ENCODE measurements around the gene RND1. TPM values are rescaled to one million over a fixed set of nuclear protein-coding genes. Genes with fewer than 3 reads are reported as not detected.
"Not testable (repeated sequence)": the region's sequence is repeated elsewhere in the genome, so short reads cannot be mapped to it uniquely, and the experiment has no call there.

The RND1 gene
- total RNA-seq, 1 donor from 2014 or later = 5.7 TPM

DNA sequence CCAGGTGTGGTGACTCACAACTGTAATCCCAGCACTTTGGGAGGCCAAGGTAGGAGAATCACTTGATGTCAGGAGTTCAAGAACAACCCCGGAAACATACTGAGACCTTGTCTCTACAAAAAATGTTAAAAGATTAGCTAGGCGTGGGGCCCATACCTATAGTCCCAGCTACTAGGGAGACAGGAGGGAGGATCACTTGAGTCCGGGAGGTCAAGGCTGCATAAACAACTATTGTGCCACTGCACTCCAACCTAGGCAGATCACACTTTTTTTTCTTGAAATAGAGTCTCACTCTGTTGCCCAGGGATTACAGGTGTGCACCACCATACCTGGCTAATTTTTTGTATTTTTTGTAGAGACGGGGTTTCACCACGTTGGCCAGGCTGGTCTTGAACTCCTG lies 6.1 kb downstream of the RND1 start:
- Mint-ChIP-seq H3K9me3 (no peaks in the 10 kb centered on the region), H3K4me1 (peaks cover 12% of the 10 kb centered on the region), H3K27me3 (peaks cover 15% of the 10 kb centered on the region), H3K36me3 (ENCODE audit: low read depth) (peaks cover 2% of the 10 kb centered on the region), H3K27ac (no peak overlapping the region), H3K4me3 (no peak overlapping the region)
- no peak for DNase-seq
- intact Hi-C loops (cut with micrococcal nuclease) = no loop called here

DNA sequence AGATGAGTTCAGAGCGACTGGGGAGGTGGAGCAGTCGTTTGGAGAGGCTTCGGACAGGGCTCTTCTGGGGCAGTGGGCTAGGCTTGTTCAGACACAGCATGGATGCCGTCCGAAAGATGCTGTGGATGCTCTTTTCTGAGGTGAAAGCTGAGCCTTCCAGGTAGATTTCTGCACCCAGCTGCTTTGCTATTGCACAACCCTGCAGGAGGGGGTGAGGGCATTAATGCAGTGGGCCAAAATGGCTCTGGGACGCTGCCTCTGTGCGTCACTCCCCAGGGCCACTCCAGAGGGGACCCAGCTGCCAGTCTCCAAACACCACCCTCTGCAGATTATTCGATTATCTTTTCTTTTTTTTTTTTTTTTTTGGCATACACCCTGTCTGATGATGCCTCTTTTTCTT lies 7.6 kb downstream of the RND1 start:
- H3K4me3 Mint-ChIP-seq = no peak overlapping the region
- no peak for DNase-seq
- H3K4me1 Mint-ChIP-seq = peaks cover 3% of the 10 kb centered on the region
- no peaks in the 10 kb centered on the region for H3K9me3 Mint-ChIP-seq
- no peak overlapping the region for H3K27ac Mint-ChIP-seq
- intact Hi-C loops (cut with micrococcal nuclease) = no loop called here
- H3K27me3 Mint-ChIP-seq = peaks cover under 1% of the 10 kb centered on the region
- peaks cover 2% of the 10 kb centered on the region for H3K36me3 Mint-ChIP-seq (ENCODE audit: low read depth)

DNA sequence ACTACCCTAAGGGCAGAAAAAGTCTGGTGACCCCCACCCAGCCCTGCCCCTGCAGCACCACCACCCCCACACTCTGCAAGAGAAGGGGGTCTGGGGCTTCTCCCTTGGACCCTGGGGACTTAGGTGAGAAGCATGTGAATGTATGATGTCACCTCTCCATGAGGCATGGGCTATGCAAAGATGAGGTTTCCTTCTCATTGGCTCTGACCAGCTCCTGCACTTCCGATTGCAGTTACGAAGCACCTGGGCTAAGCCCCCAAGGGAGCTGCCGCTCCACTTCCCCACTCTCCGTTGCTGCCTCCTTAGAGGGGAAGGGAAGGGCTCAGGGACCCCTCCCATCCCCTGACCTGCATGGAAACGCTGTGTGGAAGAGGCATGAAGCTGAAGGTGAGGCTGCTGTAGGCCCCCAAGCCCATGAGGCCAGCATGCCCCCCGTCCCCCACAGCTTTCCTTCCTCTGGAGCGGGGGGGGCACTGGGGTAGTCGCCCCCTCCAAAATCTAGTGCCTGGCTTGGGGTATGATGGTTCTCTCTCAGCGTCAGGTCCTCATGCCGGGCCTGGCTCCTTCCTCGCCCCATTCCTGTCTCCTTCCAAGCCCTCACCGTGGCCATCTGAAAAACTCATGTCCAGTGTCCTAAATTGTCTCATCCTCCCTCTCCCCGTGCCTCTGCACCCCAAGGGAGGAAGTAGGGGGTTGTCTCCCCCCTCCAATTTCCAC lies 8.2 kb downstream of the RND1 start:
- Mint-ChIP-seq H3K9me3 (no peaks in the 10 kb centered on the region), H3K27ac (no peak overlapping the region), H3K36me3 (ENCODE audit: low read depth) (peaks cover 2% of the 10 kb centered on the region), H3K4me1 (peaks cover 8% of the 10 kb centered on the region), H3K27me3 (no peaks in the 10 kb centered on the region), H3K4me3 (no peak overlapping the region)
- DNase-seq = no peak
- intact Hi-C loops (cut with micrococcal nuclease) = no loop called here

DNA sequence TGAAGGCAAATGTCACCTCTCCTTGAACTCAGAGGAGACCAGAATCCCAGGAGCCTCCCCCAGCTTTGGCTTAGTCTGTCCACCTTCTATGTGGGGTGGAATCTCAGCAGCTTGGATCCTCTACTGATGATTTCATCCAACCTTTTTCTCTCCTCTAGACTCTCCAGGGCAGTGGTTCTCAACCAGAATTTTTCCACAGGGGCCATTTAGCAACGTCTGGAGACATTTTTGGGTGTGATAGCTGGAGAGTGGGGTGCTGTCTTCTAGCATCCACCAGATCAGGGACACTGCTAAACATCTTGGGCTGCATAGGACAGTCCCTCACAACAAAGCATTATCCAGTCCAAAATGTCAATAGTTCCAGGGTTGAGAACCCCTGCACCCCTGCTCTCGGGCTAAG lies 9.3 kb downstream of the RND1 start:
- H3K27me3 Mint-ChIP-seq = no peaks in the 10 kb centered on the region
- DNase-seq = no peak
- peaks cover 8% of the 10 kb centered on the region for H3K4me1 Mint-ChIP-seq
- H3K36me3 Mint-ChIP-seq (ENCODE audit: low read depth) = peaks cover 4% of the 10 kb centered on the region
- no peaks in the 10 kb centered on the region for H3K9me3 Mint-ChIP-seq
- no peak overlapping the region for H3K4me3 Mint-ChIP-seq
- no peak overlapping the region for H3K27ac Mint-ChIP-seq
- intact Hi-C loops (cut with micrococcal nuclease) = no loop called here

DNA sequence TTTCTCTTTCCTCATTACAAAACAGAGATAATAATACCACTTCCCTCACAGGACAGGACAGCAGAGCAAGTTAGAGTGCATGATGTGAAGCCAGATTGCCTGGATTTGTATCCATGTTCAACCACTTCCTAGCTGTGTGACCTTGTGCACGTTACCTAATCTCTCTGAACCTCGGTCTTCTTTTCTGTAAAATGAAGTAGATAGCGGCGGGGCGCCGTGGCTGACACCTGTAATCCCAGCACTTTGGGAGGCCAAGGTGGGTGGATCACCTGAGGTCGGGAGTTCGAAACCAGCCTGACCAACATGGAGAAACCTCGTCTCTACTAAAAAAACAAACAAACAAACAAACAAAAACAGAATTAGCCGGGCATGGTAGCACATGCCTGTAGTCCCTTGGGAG lies 10.7 kb downstream of the RND1 start:
- DNase-seq; H3K4me3 Mint-ChIP-seq; intact Hi-C loops (cut with micrococcal nuclease); H3K27ac Mint-ChIP-seq; H3K9me3 Mint-ChIP-seq; H3K27me3 Mint-ChIP-seq: not testable (repeated sequence)
- Mint-ChIP-seq H3K36me3 (ENCODE audit: low read depth) (peaks cover 15% of the 10 kb centered on the region), H3K4me1 (peaks cover 19% of the 10 kb centered on the region)

DNA sequence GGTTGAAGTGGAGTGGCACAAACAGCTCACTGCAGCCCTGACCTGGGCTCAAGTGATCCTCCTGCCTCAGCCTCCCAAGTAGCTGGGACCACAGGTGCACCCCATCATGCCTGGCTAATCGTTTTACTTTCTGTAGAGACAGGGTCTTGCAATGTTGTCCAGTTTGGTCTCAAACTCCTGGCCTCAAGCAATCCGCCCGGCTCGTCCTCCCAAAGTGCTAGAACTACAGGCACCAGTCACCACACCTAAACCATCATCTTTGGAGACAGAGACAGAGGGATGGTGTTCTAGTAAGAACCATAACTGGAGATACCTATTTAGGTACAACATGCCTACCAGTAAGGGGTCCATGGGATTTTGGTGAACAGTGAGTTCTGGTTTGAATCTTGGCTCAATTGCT lies 11.2 kb downstream of the RND1 start:
- intact Hi-C loops (cut with micrococcal nuclease) = no loop called here
- no peak for DNase-seq
- Mint-ChIP-seq H3K9me3 (no peaks in the 10 kb centered on the region), H3K4me1 (peaks cover 22% of the 10 kb centered on the region), H3K4me3 (no peak overlapping the region), H3K27ac (no peak overlapping the region), H3K36me3 (ENCODE audit: low read depth) (peaks cover 19% of the 10 kb centered on the region), H3K27me3 (no peaks in the 10 kb centered on the region)

DNA sequence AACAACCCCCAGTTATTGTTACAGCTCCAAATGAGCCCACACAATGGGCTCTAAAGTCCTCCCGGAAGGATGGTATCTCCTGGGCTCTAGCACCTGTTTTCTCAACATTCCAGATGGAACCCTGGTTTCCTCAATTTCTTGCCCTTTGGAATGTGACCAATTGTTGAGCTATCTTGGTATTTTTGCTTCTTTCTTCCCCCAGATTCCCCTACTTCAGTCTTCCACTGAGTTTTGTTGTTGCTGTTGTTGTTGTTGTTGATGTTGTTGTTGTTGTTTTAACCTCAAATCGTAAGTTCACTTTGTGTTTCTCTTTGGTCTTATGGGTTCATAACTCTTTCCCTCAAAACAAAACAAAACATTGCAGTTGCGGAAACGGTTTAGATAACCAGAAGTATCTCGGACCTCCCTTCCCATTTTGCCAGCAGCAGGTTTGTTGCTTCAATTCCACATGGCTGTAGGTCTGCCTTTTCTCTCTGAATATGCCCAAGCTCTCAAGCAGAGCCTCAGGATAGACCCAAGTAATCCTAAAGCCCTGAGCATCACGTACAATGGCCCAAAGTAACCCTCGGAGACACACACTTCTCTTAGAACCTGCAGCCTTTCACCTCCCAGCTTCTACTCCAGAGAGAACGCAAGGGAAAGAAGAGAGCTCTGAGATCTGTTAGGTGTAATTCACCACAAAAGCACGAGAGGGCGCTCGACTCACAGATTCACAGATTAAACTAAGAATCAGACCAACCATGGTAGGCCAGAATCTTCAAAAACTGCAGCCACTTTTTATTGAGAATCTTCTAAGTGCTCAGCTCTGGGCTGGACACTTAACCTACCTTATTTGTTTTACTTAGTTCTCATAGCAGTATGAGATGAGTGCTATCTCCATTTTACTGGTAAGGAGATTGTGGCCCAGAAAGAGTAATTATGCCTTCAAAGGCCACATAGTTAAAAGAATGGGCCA lies 12.7 kb downstream of the RND1 start:
- Mint-ChIP-seq H3K27ac (peak overlapping the region; percentile 95), H3K4me1 (peaks cover 27% of the 10 kb centered on the region), H3K4me3 (peak overlapping the region; percentile 84), H3K27me3 (no peaks in the 10 kb centered on the region), H3K36me3 (ENCODE audit: low read depth) (peaks cover 18% of the 10 kb centered on the region), H3K9me3 (no peaks in the 10 kb centered on the region)
- peak; percentile 97 for DNase-seq
- intact Hi-C loops (cut with micrococcal nuclease) = loop anchor here (1.0 to 2.0 kb wide), 7 partner anchors 12 to 144 kb away; partner anchors contain the start of genes CACNB3, CCNT1, RND1 and WNT1

DNA sequence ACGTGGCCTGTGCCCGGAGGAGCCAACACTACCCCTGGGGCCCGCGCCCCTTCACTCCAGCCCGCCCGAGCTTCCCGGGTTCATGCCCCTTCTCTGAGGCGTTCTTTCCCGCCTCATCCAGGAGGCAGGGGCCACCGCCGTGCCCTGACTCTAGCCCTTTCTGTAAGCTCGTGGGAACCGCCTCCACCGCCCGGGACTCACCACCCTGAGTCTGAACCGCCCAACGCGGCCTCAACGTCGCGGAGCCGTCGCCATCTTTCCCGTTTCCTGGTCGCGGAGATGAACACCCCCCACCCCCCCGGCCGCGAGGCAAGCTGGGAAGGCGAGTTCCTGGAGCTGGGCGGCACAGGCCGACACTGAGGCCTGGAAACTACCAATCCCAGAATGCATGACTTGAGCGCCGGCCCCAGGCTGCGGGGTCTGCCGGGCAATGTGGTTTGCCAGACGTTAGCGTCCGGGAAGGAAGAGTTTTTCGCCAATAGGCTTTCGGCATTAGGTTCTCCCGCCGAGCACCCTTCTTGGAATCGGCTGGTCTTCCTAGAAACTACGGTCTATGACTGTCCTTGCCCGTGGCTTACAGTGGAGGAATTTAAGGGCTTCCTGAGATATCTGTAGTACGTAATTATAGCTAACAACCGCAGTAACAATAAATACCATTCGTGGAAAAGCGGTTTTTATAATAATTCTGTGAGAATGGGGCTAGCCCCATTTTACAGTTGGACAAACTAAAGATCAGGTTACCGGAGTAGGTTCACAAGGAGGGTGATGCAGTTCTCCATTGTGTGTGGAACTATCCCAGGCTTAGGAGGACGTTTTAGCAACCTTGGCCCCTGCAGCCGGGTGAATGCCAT lies 13.6 kb downstream of the RND1 start, which contains the start of gene DDX23:
Gene DDX23, minus strand, starts transcription at position 281 of the 851 bp plus-strand sequence. CDS start 6,381 bp downstream, outside the sequence.
- H3K27me3 Mint-ChIP-seq = no peaks in the 10 kb centered on the region
- H3K27ac Mint-ChIP-seq = peak within 1 kb of the TSS; percentile 95
- no peaks in the 10 kb centered on the region for H3K9me3 Mint-ChIP-seq
- peaks cover 18% of the 10 kb centered on the region for H3K36me3 Mint-ChIP-seq (ENCODE audit: low read depth)
- peaks cover 27% of the 10 kb centered on the region for H3K4me1 Mint-ChIP-seq
- DNase-seq = peak; percentile 97
- peak within 1 kb of the TSS; percentile 84 for H3K4me3 Mint-ChIP-seq
- intact Hi-C loops (cut with micrococcal nuclease) = loop anchor here (1.0 to 2.0 kb wide), 5 partner anchors 13 to 145 kb away; partner anchors contain the start of genes CACNB3, CCNT1, RND1 and WNT1

DNA sequence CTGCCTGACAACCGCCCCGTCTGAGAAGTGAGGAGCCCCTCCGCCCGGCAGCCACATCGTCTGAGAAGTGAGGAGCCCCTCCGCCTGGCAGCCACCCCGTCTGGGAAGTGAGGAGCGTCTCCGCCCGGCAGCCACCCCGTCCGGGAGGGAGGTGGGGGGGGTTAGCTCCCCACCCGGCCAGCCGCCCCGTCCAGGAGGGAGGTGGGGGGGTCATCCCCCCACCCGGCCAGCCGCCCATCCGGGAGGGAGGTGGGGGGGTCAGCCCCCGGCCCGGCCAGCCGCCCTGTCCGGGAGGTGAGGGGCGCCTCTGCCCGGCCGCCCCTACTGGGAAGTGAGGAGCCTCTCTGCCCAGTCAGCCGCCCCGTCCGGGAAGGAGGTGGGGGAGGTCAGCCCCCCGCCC lies 23.6 kb downstream of the RND1 start:
- H3K27ac Mint-ChIP-seq; H3K4me1 Mint-ChIP-seq; intact Hi-C loops (cut with micrococcal nuclease); H3K27me3 Mint-ChIP-seq; H3K9me3 Mint-ChIP-seq; H3K4me3 Mint-ChIP-seq; DNase-seq: not testable (repeated sequence)
- peaks cover 46% of the 10 kb centered on the region for H3K36me3 Mint-ChIP-seq (ENCODE audit: low read depth)

DNA sequence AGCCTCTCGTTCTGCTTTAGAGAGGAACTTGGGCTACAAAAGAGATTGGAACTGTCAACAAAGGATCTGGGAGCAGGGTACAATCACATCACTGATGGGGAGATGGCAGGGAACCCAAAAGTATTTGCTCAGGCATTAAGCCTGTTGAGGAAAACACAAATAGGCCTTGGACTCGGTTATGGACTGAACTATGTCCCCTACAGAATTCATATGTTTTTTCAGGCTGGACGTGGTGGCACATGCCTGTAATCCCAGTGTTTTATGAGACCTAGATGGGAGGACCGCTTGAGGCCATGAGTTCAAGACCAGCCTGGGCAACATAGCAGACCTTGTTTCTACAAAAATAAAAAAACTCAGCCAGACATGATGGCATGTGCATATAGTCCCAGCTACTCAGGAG lies 27.6 kb downstream of the RND1 start:
- H3K4me1 Mint-ChIP-seq = no peaks in the 10 kb centered on the region
- H3K4me3 Mint-ChIP-seq = no peak overlapping the region
- DNase-seq = no peak
- H3K9me3 Mint-ChIP-seq = no peaks in the 10 kb centered on the region
- intact Hi-C loops (cut with micrococcal nuclease) = no loop called here
- peaks cover 52% of the 10 kb centered on the region for H3K36me3 Mint-ChIP-seq (ENCODE audit: low read depth)
- H3K27ac Mint-ChIP-seq = no peak overlapping the region
- no peaks in the 10 kb centered on the region for H3K27me3 Mint-ChIP-seq

DNA sequence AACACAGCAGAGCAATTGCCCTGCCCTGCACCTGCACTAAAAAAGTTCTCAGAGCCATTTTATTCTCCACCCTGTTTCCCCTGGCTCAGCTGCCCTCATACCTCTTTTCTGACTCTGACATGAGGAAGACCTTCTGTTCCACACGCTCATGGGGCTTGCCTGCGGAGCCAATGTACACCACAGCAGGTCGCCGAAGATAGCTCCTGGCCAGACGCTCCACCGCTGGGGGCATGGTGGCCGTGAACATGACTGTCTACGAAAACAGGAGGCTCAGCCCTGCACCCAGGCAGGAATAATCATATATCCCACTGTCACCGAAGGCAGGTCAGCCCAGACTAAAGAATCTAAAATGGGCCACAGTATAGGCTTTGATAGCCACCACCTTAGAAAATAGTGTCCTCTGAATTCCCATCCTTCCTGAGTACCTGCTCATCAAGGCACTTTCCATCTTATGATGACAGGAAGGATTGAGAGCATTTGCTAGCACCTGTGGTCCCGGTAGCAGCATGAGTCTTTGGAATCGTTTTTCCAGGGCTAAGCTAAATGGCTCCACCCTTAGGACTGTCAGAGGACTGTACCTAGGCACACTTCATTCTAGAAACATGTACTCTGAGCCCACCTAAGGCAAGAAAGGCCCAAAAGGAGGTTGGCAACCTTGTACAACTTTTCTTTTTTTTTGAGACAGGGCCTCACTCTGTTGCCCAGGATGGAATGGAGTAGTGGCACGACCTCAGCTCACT lies 33.2 kb downstream of the RND1 start:
- no peak overlapping the region for H3K4me3 Mint-ChIP-seq
- no peaks in the 10 kb centered on the region for H3K27me3 Mint-ChIP-seq
- intact Hi-C loops (cut with micrococcal nuclease) = no loop called here
- H3K4me1 Mint-ChIP-seq = no peaks in the 10 kb centered on the region
- H3K36me3 Mint-ChIP-seq (ENCODE audit: low read depth) = peaks cover 66% of the 10 kb centered on the region
- no peaks in the 10 kb centered on the region for H3K9me3 Mint-ChIP-seq
- DNase-seq = no peak
- H3K27ac Mint-ChIP-seq = no peak overlapping the region

DNA sequence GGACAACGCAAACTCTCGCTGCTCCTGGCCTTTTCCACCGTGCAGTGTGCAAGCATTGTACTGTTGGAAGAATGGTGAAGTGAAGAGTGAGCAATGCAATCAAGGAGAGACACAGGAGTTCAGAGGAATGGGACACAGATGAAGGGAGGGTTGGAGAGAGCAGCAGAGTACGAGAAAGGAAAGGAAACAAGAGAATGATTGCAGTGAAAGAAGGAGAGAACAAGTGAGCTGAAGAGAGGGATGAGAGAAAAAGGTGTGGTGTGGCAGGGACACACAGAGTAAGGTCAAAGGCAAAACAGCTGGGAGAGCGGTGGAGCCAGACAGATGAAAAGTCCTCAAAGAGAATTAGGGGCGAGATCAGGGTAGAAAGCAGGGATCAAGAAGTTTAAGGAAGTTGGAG lies 34.4 kb downstream of the RND1 start:
- Mint-ChIP-seq H3K4me1 (no peaks in the 10 kb centered on the region), H3K4me3 (no peak overlapping the region), H3K9me3 (no peaks in the 10 kb centered on the region), H3K27ac (no peak overlapping the region), H3K27me3 (no peaks in the 10 kb centered on the region), H3K36me3 (ENCODE audit: low read depth) (peaks cover 54% of the 10 kb centered on the region)
- no peak for DNase-seq
- intact Hi-C loops (cut with micrococcal nuclease) = no loop called here

All from activated CD4-positive, alpha-beta T cell treated with anti-CD3 and anti-CD28 coated beads, Interleukin-2, amount 10 ng/mL, durations not matched to agents 24 days and 14 days (primary cell).